ENCODE measurements around the gene CLSTN2.

- TF ChIP-seq EP300 (IDR thresholded peaks at IDR 0.05; ENCODE audit: borderline replicate concordance in 1 of 2, low read depth in 2 of 2, low read length in 2 of 2) (no peak), BRCA1 (IDR thresholded peaks at IDR 0.05; ENCODE audit: low read depth, low read length) (no peak), EZH2 (IDR thresholded peaks at IDR 0.05; ENCODE audit: low read depth, low read length, severe bottlenecking) (no peak), YY1 (IDR thresholded peaks at IDR 0.05; ENCODE audit: low read depth, low read length) (no peak), CTCF (IDR thresholded peaks at IDR 0.05; ENCODE audit: control extremely low read depth in 1 of 3, insufficient read depth in 1 of 3, low read depth in 1 of 3, low read length in 3 of 3) (no peak), POLR2A (IDR thresholded peaks at IDR 0.05; ENCODE audit: control extremely low read depth in 1 of 2, low read depth in 2 of 2, low read length in 2 of 2) (no peak), RAD21 (IDR thresholded peaks at IDR 0.05 in 1 of 2, conservative IDR thresholded peaks at IDR 0.05 in 1 of 2; ENCODE audit: low read depth in 2 of 2, low read length in 2 of 2) (no peak), TBP (IDR thresholded peaks at IDR 0.05; ENCODE audit: low read depth, low read length) (no peak), MAX (IDR thresholded peaks at IDR 0.05) (no peak), SP1 (IDR thresholded peaks at IDR 0.05; ENCODE audit: low read depth, low read length) (no peak), POLR2AphosphoS5 (IDR thresholded peaks at IDR 0.05; ENCODE audit: low read depth, low read length) (no peak), CHD2 (IDR thresholded peaks at IDR 0.05; ENCODE audit: low read length) (no peak), JUN (IDR thresholded peaks at IDR 0.05; ENCODE audit: low read depth, low read length) (no peak)
- TF ChIP-seq, protein P1, sequence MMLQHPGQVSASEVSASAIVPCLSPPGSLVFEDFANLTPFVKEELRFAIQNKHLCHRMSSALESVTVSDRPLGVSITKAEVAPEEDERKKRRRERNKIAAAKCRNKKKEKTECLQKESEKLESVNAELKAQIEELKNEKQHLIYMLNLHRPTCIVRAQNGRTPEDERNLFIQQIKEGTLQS (IDR thresholded peaks at IDR 0.05; ENCODE audit: insufficient read depth, low read depth, low read length), result no peak
Measured at GRCh38 chr3:140428380-140428779, 493.4 kb downstream of the CLSTN2 start.

Measured in H1 (cell line).